Measurements from ENCODE around the gene PIK3C2G.

DNA sequence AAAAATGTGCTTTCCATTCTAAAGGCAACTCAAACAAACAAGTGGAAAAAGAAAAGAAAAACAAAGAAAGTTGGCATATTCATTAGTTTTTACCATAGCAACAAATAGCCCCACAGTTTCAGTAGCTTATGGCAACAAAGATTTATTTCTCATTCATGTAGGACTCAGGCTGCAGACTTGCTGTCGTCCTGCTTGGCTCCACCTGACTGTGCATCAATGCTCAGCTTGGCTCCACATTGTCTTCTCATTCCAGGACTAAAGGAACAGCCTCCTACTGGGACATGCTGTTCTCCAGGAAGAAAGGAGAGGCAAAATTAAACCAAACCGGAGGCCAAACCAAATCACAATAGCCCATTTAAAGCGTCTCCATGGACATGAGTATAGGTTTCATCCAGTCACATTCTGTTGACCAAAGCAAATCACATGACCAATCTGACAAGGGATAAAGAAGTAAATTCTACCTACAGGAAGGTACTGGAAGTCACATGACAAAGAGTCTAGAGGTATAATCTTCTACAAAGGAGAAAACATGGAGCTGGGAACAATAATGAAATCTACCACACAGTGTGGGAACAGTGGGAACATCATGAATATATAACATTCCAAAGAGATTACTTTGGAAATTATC is 222.5 kb downstream of the PIK3C2G start:
- TF ChIP-seq EZH2 (IDR thresholded peaks at IDR 0.05; ENCODE audit: insufficient read depth, poor library complexity, severe bottlenecking) (no peak), EZH2phosphoT487 (IDR thresholded peaks at IDR 0.05; ENCODE audit: insufficient read depth, low read depth) (no peak)
